Neural crest cell (in vitro differentiated cells): ENCODE data around the gene LRRC74A. TPM values are rescaled to one million over a fixed set of nuclear protein-coding genes. Genes with fewer than 3 reads are reported as not detected.

Experiments used
- DNase-seq: peaks from one replicate; pipeline ENCODE4 v3.0.0; 2021; ENCODE audit warnings: low read depth, mixed read lengths, low spot score
- H3K27ac Mint-ChIP-seq: one replicate; pipeline ENCODE4 v1.8.0; 2021; ENCODE audit warnings: mild to moderate bottlenecking, mixed read lengths; ENCODE audit not compliant: unreplicated experiment
- H3K27me3 Mint-ChIP-seq: 2 replicates; pipeline ENCODE4 v1.8.0; 2021; ENCODE audit warnings: low read depth, mild to moderate bottlenecking, mixed read lengths
- H3K36me3 Mint-ChIP-seq: 2 replicates; pipeline ENCODE4 v1.8.0; 2021; ENCODE audit warnings: low read depth, mild to moderate bottlenecking, mixed read lengths
- H3K4me1 Mint-ChIP-seq: 2 replicates; pipeline ENCODE4 v1.8.0; 2021; ENCODE audit warnings: mixed read lengths
- H3K4me3 Mint-ChIP-seq: one replicate; pipeline ENCODE4 v1.8.0; 2021; ENCODE audit warnings: mild to moderate bottlenecking, mixed read lengths
- H3K9me3 Mint-ChIP-seq: 2 replicates; pipeline ENCODE4 v1.8.0; 2021; ENCODE audit warnings: mixed read lengths
- CTCF ChIP-seq: fragments of 200-600 bp; sonication (generic); conservative IDR thresholded peaks from 2 replicates; pipeline ENCODE4 v1.5.0; 2021; ENCODE audit warnings: antibody characterized with exemption, mild to moderate bottlenecking
- total RNA-seq: library from RNA; stranded (reverse); gene quantifications from 2 replicates; pipeline ENCODE4 v1.2.1, GENCODE V29; 2021

LRRC74A gene
- total RNA-seq, 1 donor from 2014 or later: not detected

GRCh38 chr14:76820700-76821099 is 5.5 kb upstream of the LRRC74A start:
- no peaks in the 10 kb centered on the region for H3K27me3 Mint-ChIP-seq
- H3K9me3 Mint-ChIP-seq: no peaks in the 10 kb centered on the region
- no peak overlapping the region for H3K27ac Mint-ChIP-seq
- no peak for TF ChIP-seq CTCF
- H3K4me3 Mint-ChIP-seq: no peak overlapping the region
- no peak for DNase-seq
- H3K4me1 Mint-ChIP-seq: no peaks in the 10 kb centered on the region
- no peaks in the 10 kb centered on the region for H3K36me3 Mint-ChIP-seq

GRCh38 chr14:76827696-76828296 is 1.6 kb downstream of the LRRC74A start:
- Mint-ChIP-seq H3K4me3 (no peak overlapping the region), H3K27ac (peak overlapping the region; percentile 53), H3K27me3 (no peaks in the 10 kb centered on the region), H3K4me1 (peaks cover 45% of the 10 kb centered on the region), H3K9me3 (no peaks in the 10 kb centered on the region), H3K36me3 (no peaks in the 10 kb centered on the region)
- no peak for TF ChIP-seq CTCF
- DNase-seq: no peak

GRCh38 chr14:76828339-76829012 is 2.3 kb downstream of the LRRC74A start:
- H3K9me3 Mint-ChIP-seq: no peaks in the 10 kb centered on the region

GRCh38 chr14:76829013-76829365 is 2.8 kb downstream of the LRRC74A start:
- Mint-ChIP-seq H3K36me3 (no peaks in the 10 kb centered on the region), H3K9me3 (no peaks in the 10 kb centered on the region), H3K4me1 (peaks cover 52% of the 10 kb centered on the region), H3K27me3 (no peaks in the 10 kb centered on the region), H3K27ac (peak overlapping the region; percentile 7), H3K4me3 (peak overlapping the region; percentile 55)
- no peak for TF ChIP-seq CTCF
- no peak for DNase-seq

More at GRCh38 chr14:76828339-76829012, 2.3 kb downstream of the LRRC74A start:
- TF ChIP-seq CTCF: no peak
- Mint-ChIP-seq H3K4me1 (peaks cover 49% of the 10 kb centered on the region), H3K27me3 (no peaks in the 10 kb centered on the region), H3K4me3 (peak overlapping the region; percentile 55), H3K27ac (peak overlapping the region; percentile 53), H3K36me3 (no peaks in the 10 kb centered on the region)
- DNase-seq: no peak

GRCh38 chr14:76829650-76830421 is 3.6 kb downstream of the LRRC74A start:
- DNase-seq: peak; percentile 45
- Mint-ChIP-seq H3K9me3 (no peaks in the 10 kb centered on the region), H3K4me1 (peaks cover 60% of the 10 kb centered on the region), H3K27ac (peak overlapping the region; percentile 77), H3K27me3 (no peaks in the 10 kb centered on the region), H3K4me3 (peak overlapping the region; percentile 59), H3K36me3 (no peaks in the 10 kb centered on the region)
- no peak for TF ChIP-seq CTCF
